ENCODE data around the gene PCSK9. TPM values are rescaled to one million over a fixed set of nuclear protein-coding genes. Genes with fewer than 3 reads are reported as not detected.

The PCSK9 gene
- total RNA-seq: under 1 TPM in 3 of 4 donors, not detected in 1; 0.13 to 0.64 (median 0.23) TPM

- Histone ChIP-seq H3K27ac (no peak within 1 kb of the TSS), H3K4me3 (peak within 1 kb of the TSS in 1 of 2 donors; percentile 30), H3K4me1 (peaks cover 0 to 18% (median 0%) of the 10 kb centered on the region in 3 donors), H3K36me3 (no peaks in the 10 kb centered on the region), H3K9me3 (no peaks in the 10 kb centered on the region), H3K27me3 (peaks cover 56% of the 10 kb centered on the region)
- TF ChIP-seq POLR2AphosphoS5 (IDR thresholded peaks at IDR 0.05) (no peak), EP300 (IDR thresholded peaks at IDR 0.05) (no peak), POLR2A (IDR thresholded peaks at IDR 0.05) (no peak), CTCF (IDR thresholded peaks at IDR 0.05) (no peak)
- peak; percentile 44 for ATAC-seq
- 0 to 5% methylated on average over 2 to 12 of the region's 67 CpGs for WGBS, 2 donors (ENCODE audit: low coverage in 1 of 2)
Observed at GRCh38 chr1:55039342-55040082, at the start of gene PCSK9. Gene PCSK9 (plus strand): TSS chr1:55039548. CDS start chr1:55039838, 290 bp downstream.

GRCh38 chr1:54989968-54990810 lies 49.2 kb upstream of the PCSK9 start:
- ATAC-seq: no peak
- TF ChIP-seq CTCF (IDR thresholded peaks at IDR 0.05): no peak
- no peak for TF ChIP-seq POLR2A (IDR thresholded peaks at IDR 0.05)
- TF ChIP-seq POLR2AphosphoS5 (IDR thresholded peaks at IDR 0.05): no peak
- TF ChIP-seq EP300 (IDR thresholded peaks at IDR 0.05): no peak
- Histone ChIP-seq H3K4me1 (peaks cover 0 to 10% (median 0%) of the 10 kb centered on the region in 3 donors), H3K27ac (no peak overlapping the region), H3K9me3 (no peaks in the 10 kb centered on the region), H3K4me3 (no peak overlapping the region), H3K27me3 (peaks cover under 1% of the 10 kb centered on the region), H3K36me3 (no peaks in the 10 kb centered on the region)
- WGBS, 2 donors (ENCODE audit: low coverage in 1 of 2): 71 to 79% methylated on average over 4 to 5 of the region's 13 CpGs

GRCh38 chr1:54990916-54991315 lies 48.4 kb upstream of the PCSK9 start:
- Histone ChIP-seq H3K9me3 (no peaks in the 10 kb centered on the region), H3K4me3 (no peak overlapping the region), H3K4me1 (peaks cover 0 to 10% (median 0%) of the 10 kb centered on the region in 3 donors), H3K27me3 (peaks cover 8% of the 10 kb centered on the region), H3K27ac (no peak overlapping the region), H3K36me3 (no peaks in the 10 kb centered on the region)
- no peak for ATAC-seq
- 30% methylated on average over 2 of the region's 4 CpGs; no CpG with 5 or more reads in 1 of the 2 donors for WGBS, 2 donors (ENCODE audit: low coverage in 1 of 2)
- TF ChIP-seq POLR2AphosphoS5 (IDR thresholded peaks at IDR 0.05): no peak

GRCh38 chr1:54991939-54992338 lies 47.4 kb upstream of the PCSK9 start:
- H3K27me3 ChIP-seq: peaks cover 18% of the 10 kb centered on the region
- 43 to 74% methylated on average over 5 to 6 of the region's 12 CpGs for WGBS, 2 donors (ENCODE audit: low coverage in 1 of 2)
- H3K4me3 ChIP-seq: no peak overlapping the region
- no peaks in the 10 kb centered on the region for H3K36me3 ChIP-seq
- ATAC-seq: no peak
- H3K4me1 ChIP-seq: peaks cover 0 to 19% (median 2%) of the 10 kb centered on the region in 3 donors
- TF ChIP-seq POLR2A (IDR thresholded peaks at IDR 0.05) (no peak), CTCF (IDR thresholded peaks at IDR 0.05) (no peak), POLR2AphosphoS5 (IDR thresholded peaks at IDR 0.05) (no peak)
- H3K9me3 ChIP-seq: no peaks in the 10 kb centered on the region
- no peak overlapping the region for H3K27ac ChIP-seq

GRCh38 chr1:54993140-54993539 lies 46.2 kb upstream of the PCSK9 start:
- no peaks in the 10 kb centered on the region for H3K36me3 ChIP-seq
- H3K27ac ChIP-seq: no peak overlapping the region
- WGBS, 2 donors (ENCODE audit: low coverage in 1 of 2): 90% methylated on average over 3 of the region's 6 CpGs; no CpG with 5 or more reads in 1 of the 2 donors
- peaks cover 30% of the 10 kb centered on the region for H3K27me3 ChIP-seq
- H3K4me3 ChIP-seq: no peak overlapping the region
- peaks cover 0 to 22% (median 4%) of the 10 kb centered on the region in 3 donors for H3K4me1 ChIP-seq
- no peak for ATAC-seq
- H3K9me3 ChIP-seq: no peaks in the 10 kb centered on the region
- TF ChIP-seq POLR2AphosphoS5 (IDR thresholded peaks at IDR 0.05) (no peak), EP300 (IDR thresholded peaks at IDR 0.05) (no peak), POLR2A (IDR thresholded peaks at IDR 0.05) (no peak), CTCF (IDR thresholded peaks at IDR 0.05) (no peak)
